22Rv1 (cell line): ENCODE data around the gene CTNND2.

Experiments used
- CTCF ChIP-seq: fragments of 450-650 bp; IDR thresholded peaks from 2 replicates; pipeline ENCODE4 v1.5.1; 2017; ENCODE audit warnings: mild to moderate bottlenecking
- ZFX ChIP-seq: fragments of 450-650 bp; IDR thresholded peaks from 2 replicates; pipeline ENCODE4 v1.6.1; 2017; ENCODE audit warnings: antibody characterized with exemption, borderline replicate concordance

DNA sequence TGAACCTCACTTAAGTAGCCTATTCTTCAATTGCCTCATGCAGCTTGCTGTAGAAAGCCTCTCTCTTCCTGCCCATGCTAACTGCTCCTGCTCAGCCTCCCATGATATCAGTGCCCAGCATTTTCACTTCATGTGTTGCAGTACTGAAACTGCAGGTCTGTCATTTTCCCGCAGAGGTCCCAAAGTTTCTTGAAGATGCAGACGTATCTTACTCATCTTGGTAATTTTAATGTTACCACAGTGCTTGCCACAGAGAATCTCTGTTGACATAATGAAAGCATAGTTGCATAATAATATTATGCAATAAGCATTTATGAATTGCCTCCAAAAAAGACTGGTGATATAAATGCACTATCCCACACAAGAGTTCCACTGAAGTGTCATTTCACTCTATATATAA lies 582.1 kb downstream of the CTNND2 start:
- TF ChIP-seq CTCF (no peak), ZFX (no peak)
